SK-N-SH (cell line): ENCODE data around the gene DEPDC1B. TPM values are rescaled to one million over a fixed set of nuclear protein-coding genes. Genes with fewer than 3 reads are reported as not detected.

Source experiments
- CTCF ChIA-PET: fragments of 300-600, 350-600 bp; formaldehyde crosslinking; extraction: SDS; loops from one replicate; lab custom pipeline; 2021; lab: Yijun Ruan, JAX
- POLR2A ChIA-PET: fragments of 350-600 bp; sonication (Branson Sonifier 250); formaldehyde crosslinking; extraction: SDS; loops from one replicate; lab custom pipeline; 2020; ENCODE audit warnings: antibody characterized with exemption, inconsistent platforms; lab: Yijun Ruan, JAX
- DNase-seq: peaks from one replicate; pipeline ENCODE4 v3.0.0; 2012
- H2AFZ ChIP-seq: fragments of 200-600 bp; sonication (generic); 2 replicates; pipeline ENCODE4 v1.8.1; 2016; ENCODE audit warnings: antibody characterized with exemption, mild to moderate bottlenecking, low read depth
- H3F3A ChIP-seq: fragments of 200-600 bp; sonication (generic); replicated peaks from 2 replicates; pipeline ENCODE3; 2016; ENCODE audit warnings: antibody characterized with exemption, mild to moderate bottlenecking; ENCODE audit not compliant: insufficient read depth
- H3K27ac ChIP-seq, 2 experiments: fragments of 200-500 bp in 1 of 2; fragments of 200-600 bp in 1 of 2; sonication (Bioruptor generic) in 1 of 2; sonication (generic), shearing (Covaris generic) in 1 of 2; 2 replicates each; pipeline versions ENCODE4 v1.5.1 to v1.6.1; 2014 to 2016; ENCODE audit warnings: low read depth in 2 of 2, inconsistent platforms in 1 of 2, low read length in 1 of 2, mild to moderate bottlenecking in 1 of 2, mixed read lengths in 1 of 2
- H3K27me3 ChIP-seq: fragments of 200-600 bp; sonication (generic), shearing (Covaris generic); 2 replicates; pipeline ENCODE4 v1.6.1; 2016; ENCODE audit warnings: mixed run types; ENCODE audit not compliant: insufficient read depth
- H3K36me3 ChIP-seq, 2 experiments: fragments of 200-500 bp in 1 of 2; fragments of 200-600 bp in 1 of 2; sonication (Bioruptor generic) in 1 of 2; sonication (generic) in 1 of 2; replicated peaks in 1 of 2; 2 replicates each; pipeline versions ENCODE3 to v1.5.1; 2014 to 2016; ENCODE audit warnings: low read length in 1 of 2, mild to moderate bottlenecking in 1 of 2; ENCODE audit not compliant: insufficient read depth in 2 of 2, control insufficient read depth in 1 of 2
- H3K4me1 ChIP-seq, 2 experiments: fragments of 200-500 bp in 1 of 2; fragments of 200-600 bp in 1 of 2; sonication (Bioruptor generic) in 1 of 2; sonication (generic), shearing (Covaris generic) in 1 of 2; 2 replicates each; pipeline versions ENCODE4 v1.5.1 to v1.6.1; 2014 to 2016; ENCODE audit warnings: low read depth in 1 of 2, low read length in 1 of 2, mixed run types in 1 of 2; ENCODE audit not compliant: insufficient read depth in 2 of 2, control insufficient read depth in 1 of 2
- H3K4me2 ChIP-seq: fragments of 200-600 bp; sonication (generic), shearing (Covaris generic); 2 replicates; pipeline ENCODE4 v1.6.1; 2017; ENCODE audit warnings: mixed run types
- H3K4me3 ChIP-seq, 2 experiments: fragments of 200-500 bp in 1 of 2; fragments of 200-600 bp in 1 of 2; sonication (Bioruptor generic) in 1 of 2; sonication (generic), shearing (Covaris generic) in 1 of 2; 2 replicates each; pipeline versions ENCODE4 v1.5.1 to v1.8.1; 2014 to 2016; ENCODE audit warnings: low read depth in 2 of 2, inconsistent platforms in 1 of 2, low read length in 1 of 2, mild to moderate bottlenecking in 1 of 2, mixed read lengths in 1 of 2, moderate library complexity in 1 of 2
- H3K79me2 ChIP-seq: fragments of 200-600 bp; sonication (generic); 2 replicates; pipeline ENCODE4 v1.8.1; 2017; ENCODE audit warnings: mild to moderate bottlenecking; ENCODE audit not compliant: insufficient read depth
- H3K9ac ChIP-seq: fragments of 200-600 bp; sonication (generic); 2 replicates; pipeline ENCODE4 v1.6.1; 2017; ENCODE audit warnings: mixed run types
- H3K9me2 ChIP-seq: fragments of 200-600 bp; sonication (generic); 2 replicates; pipeline ENCODE4 v1.6.1; 2017; ENCODE audit warnings: mixed run types
- H3K9me3 ChIP-seq: fragments of 200-600 bp; sonication (generic); 2 replicates; pipeline ENCODE4 v1.6.1; 2017; ENCODE audit warnings: mixed run types, mild to moderate bottlenecking, moderate library complexity
- H4K20me1 ChIP-seq: fragments of 200-600 bp; sonication (generic); 2 replicates; pipeline ENCODE4 v1.6.1; 2017; ENCODE audit warnings: mild to moderate bottlenecking, mixed run types; ENCODE audit not compliant: insufficient read depth
- CTCF ChIP-seq: fragments of 200-600 bp; sonication (generic); IDR thresholded peaks from 2 replicates; pipeline ENCODE4 v1.6.1; 2017; ENCODE audit warnings: antibody characterized with exemption, mild to moderate bottlenecking, moderate library complexity
- ELF1 ChIP-seq: IDR thresholded peaks from 2 replicates; pipeline ENCODE4 v1.4.0; 2012
- EP300 ChIP-seq, 2 experiments: IDR thresholded peaks; 2 replicates each; pipeline versions ENCODE4 v1.4.0 to v1.6.1; 2012; ENCODE audit warnings: borderline replicate concordance in 1 of 2, low read depth in 1 of 2, low read length in 1 of 2
- MAX ChIP-seq: IDR thresholded peaks from 2 replicates; pipeline ENCODE4 v1.4.0; 2012; ENCODE audit warnings: low read depth
- MXI1 ChIP-seq: IDR thresholded peaks from 2 replicates; pipeline ENCODE4 v1.6.1; 2012; ENCODE audit warnings: mild to moderate bottlenecking, low read depth, low read length, improper control_type of control experiment
- NRF1 ChIP-seq: IDR thresholded peaks from 2 replicates; pipeline ENCODE4 v1.6.1; 2012; ENCODE audit warnings: low read depth, mild to moderate bottlenecking, low read length
- RCOR1 ChIP-seq: fragments of 150-350 bp; IDR thresholded peaks from 2 replicates; pipeline ENCODE4 v1.6.1; 2017; ENCODE audit warnings: antibody characterized with exemption, low read length
- REST ChIP-seq: IDR thresholded peaks from 2 replicates; pipeline ENCODE4 v1.6.1; 2012; ENCODE audit warnings: mild to moderate bottlenecking, low read depth, low read length, moderate library complexity
- TEAD4 ChIP-seq: IDR thresholded peaks from 2 replicates; pipeline ENCODE4 v1.4.0; 2012; ENCODE audit warnings: mild to moderate bottlenecking, borderline replicate concordance; ENCODE audit not compliant: insufficient read depth
- USF2 ChIP-seq: fragments of 150-350 bp; IDR thresholded peaks from 2 replicates; pipeline ENCODE4 v1.6.1; 2017; ENCODE audit warnings: antibody characterized with exemption, low read length, low read depth, borderline replicate concordance
- WGBS: methylation state at CpG from one replicate; pipeline ENCODE4 v1.1.6; 2017; ENCODE audit warnings: low lambda C conversion rate; 5-methylcytosine and 5-hydroxymethylcytosine counted together
- polyA plus RNA-seq, 3 experiments: library from polyadenylated mRNA; depleted of rRNA; stranded (reverse); fragments of >200 nt; gene quantifications; 2 replicates each; pipeline ENCODE4 v1.2.3, GENCODE V29; 2012

The DEPDC1B gene
- polyA plus RNA-seq, 1 of the 3 experiments (the other 2 are of a cell fraction): 4.7 TPM

GRCh38 chr5:60674251-60675069, 25.5 kb downstream of the DEPDC1B start:
- DNase-seq: no peak
- Histone ChIP-seq H3K27me3 (no peaks in the 10 kb centered on the region), H3K4me2 (no peak overlapping the region), H3K9ac (no peak overlapping the region), H3K4me1 (no peaks in the 10 kb centered on the region; a peak in 1 of 4 replicates), H3K36me3 (no peaks in the 10 kb centered on the region), H3K79me2 (peaks cover 7% of the 10 kb centered on the region; the same call in 1 of the 2 replicates), H4K20me1 (no peaks in the 10 kb centered on the region), H3K9me2 (no peaks in the 10 kb centered on the region), H2AFZ (no peak overlapping the region), H3K9me3 (no peaks in the 10 kb centered on the region), H3F3A (no peaks in the 10 kb centered on the region), H3K27ac (no peak overlapping the region), H3K4me3 (no peak overlapping the region)
- ChIA-PET CTCF (interaction anchor here (0.8 to 1.6 kb wide), 4 partner anchors 13 to 863 kb away, joined by 3 to 5 read pairs (median 3); partner anchors contain the start of gene DEPDC1B), POLR2A (no interaction called here)
- 92% methylated on average over 2 of the region's 2 CpGs for WGBS
- TF ChIP-seq ELF1 (no peak), NRF1 (no peak), TEAD4 (no peak), REST (no peak), EP300 (IDR thresholded peaks at IDR 0.05; ENCODE audit: borderline replicate concordance in 1 of 2, low read depth in 1 of 2, low read length in 1 of 2) (no peak), USF2 (no peak)

GRCh38 chr5:60673334-60673733, 26.6 kb downstream of the DEPDC1B start:
- no peak overlapping the region for H3K27ac ChIP-seq
- POLR2A ChIA-PET: no interaction called here
- H3K4me2 ChIP-seq: no peak overlapping the region
- H2AFZ ChIP-seq: no peak overlapping the region
- WGBS: 97% methylated on average over 2 of the region's 2 CpGs
- H3K79me2 ChIP-seq: peaks cover 8% of the 10 kb centered on the region
- no peak overlapping the region for H3K4me3 ChIP-seq
- H3K9ac ChIP-seq: no peak overlapping the region
- no peaks in the 10 kb centered on the region for H3F3A ChIP-seq
- CTCF ChIA-PET: interaction anchor here (1.2 to 1.8 kb wide), 3 partner anchors 14 to 863 kb away, joined by 3 to 5 read pairs (median 5); partner anchors contain the start of gene DEPDC1B
- TF ChIP-seq CTCF (no peak), MAX (no peak), USF2 (no peak), MXI1 (no peak), RCOR1 (no peak)
- TF ChIP-seq, all 33 proteins: peak for 0
- no peaks in the 10 kb centered on the region for H3K27me3 ChIP-seq
- no peaks in the 10 kb centered on the region for H4K20me1 ChIP-seq
- H3K36me3 ChIP-seq: no peaks in the 10 kb centered on the region
- no peak for DNase-seq
- H3K9me3 ChIP-seq: no peaks in the 10 kb centered on the region
- no peaks in the 10 kb centered on the region; a peak in 1 of 4 replicates for H3K4me1 ChIP-seq
- H3K9me2 ChIP-seq: no peaks in the 10 kb centered on the region
